Body of pancreas (tissue), 4 donors: ENCODE measurements around the gene SLC25A36. TPM values are rescaled to one million over a fixed set of nuclear protein-coding genes. Genes with fewer than 3 reads are reported as not detected.

ENCODE experiments used
- ATAC-seq: fragments of 150-250 bp; one replicate; pipeline ENCODE4 v1.9.1; 2016
- DNase-seq, 4 donors: peaks; one replicate each; pipeline ENCODE4 v3.0.0-alpha.2; 2019
- H3K27ac ChIP-seq, 4 donors: fragments of 200-600 bp; sonication (generic); 1 replicate in 3 of 4; 2 replicates in 1 of 4; pipeline versions ENCODE4 v1.5.1 to v1.6.1; 2016 to 2019; ENCODE audit warnings: mild to moderate bottlenecking in 1 of 4, mixed read lengths in 1 of 4, moderate library complexity in 1 of 4
- H3K27me3 ChIP-seq, 2 donors: fragments of 200-600 bp; sonication (generic); one replicate each; pipeline ENCODE4 v1.6.0; 2016; ENCODE audit warnings: mild to moderate bottlenecking in 1 of 2
- H3K36me3 ChIP-seq, 2 donors: fragments of 200-600 bp; sonication (generic); replicated peaks in 1 of 2; 2 replicates each; pipeline ENCODE4 v1.5.1; 2016; ENCODE audit warnings: low read depth in 2 of 2; ENCODE audit not compliant: insufficient read depth in 1 of 2
- H3K4me1 ChIP-seq: fragments of 200-600 bp; sonication (generic); one replicate; pipeline ENCODE4 v1.6.0; 2016
- H3K4me3 ChIP-seq, 2 donors: fragments of 200-600 bp; sonication (generic); 1 replicate in 1 of 2; 2 replicates in 1 of 2; pipeline ENCODE4 v1.5.1; 2016 to 2019
- H3K9me3 ChIP-seq, 3 donors: fragments of 200-600 bp; sonication (generic); 1 replicate in 2 of 3; 2 replicates in 1 of 3; pipeline ENCODE4 v1.5.1; 2016
- POLR2A ChIP-seq, 3 donors: fragments of 450-650 bp; IDR thresholded peaks; one replicate each; pipeline ENCODE4 v1.6.1; 2016; ENCODE audit warnings: antibody characterized with exemption in 3 of 3, mild to moderate bottlenecking in 2 of 3
- WGBS, 2 donors: methylation state at CpG; one replicate each; pipeline ENCODE4 v1.1.5; 2017; 5-methylcytosine and 5-hydroxymethylcytosine counted together
- intact Hi-C: fragments of 100-400 bp; cut with DNase I; formaldehyde crosslinking; loops from one replicate; pipeline ENCODE4 v1.15.1; 2023
- total RNA-seq, 2 donors: library from RNA; depleted of rRNA; stranded (reverse); fragments of >200 nt; gene quantifications; one replicate each; pipeline ENCODE4 v1.1.0, GENCODE V29; 2016
- TF ChIP-seq, protein P1 (sequence below), 7 experiments: fragments of 450-650 bp in 4 of 7; fragments of 200-600 bp in 3 of 7; sonication (generic) in 3 of 7; IDR thresholded peaks; one replicate each; pipeline ENCODE4 v1.5.1; 2016 to 2019; ENCODE audit warnings: antibody characterized with exemption in 7 of 7

Gene SLC25A36
- total RNA-seq, 2 donors from 2014 or later = 84.0 to 111 TPM

DNA sequence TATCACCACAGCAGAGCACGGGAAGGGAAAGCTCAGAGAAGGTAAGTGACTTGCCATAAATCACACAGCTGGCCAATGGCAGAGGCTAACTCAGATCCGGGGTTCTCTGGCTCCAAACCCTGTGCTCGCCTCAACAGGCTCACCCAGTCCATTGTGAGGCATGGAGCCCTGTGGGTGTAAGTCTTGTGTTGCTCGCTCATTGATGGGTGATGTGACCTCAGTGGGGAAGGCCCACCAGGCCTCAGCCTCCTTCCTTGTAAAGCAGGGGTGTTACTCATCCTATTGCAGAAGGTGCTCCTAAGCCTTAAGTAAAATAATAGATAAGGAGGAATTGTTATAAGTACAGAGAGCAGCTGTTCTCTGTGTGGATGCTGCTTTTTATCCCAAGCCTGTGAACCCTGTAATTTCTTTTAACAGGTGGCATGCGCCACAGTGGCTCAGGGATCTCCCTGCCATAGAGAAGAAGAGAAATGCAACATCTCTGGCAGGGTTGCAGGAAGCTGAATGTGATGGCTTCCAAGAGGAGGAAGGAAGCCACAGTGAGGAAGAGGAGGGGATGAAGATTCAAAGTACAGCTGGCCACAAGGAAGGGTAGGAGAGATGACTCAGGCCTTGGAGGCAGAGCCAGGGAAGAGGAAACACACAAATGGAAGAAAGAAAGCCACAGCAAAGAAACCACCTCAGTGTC is 78.7 kb downstream of the SLC25A36 start:
- H3K27ac ChIP-seq = no peak overlapping the region
- H3K9me3 ChIP-seq = no peaks in the 10 kb centered on the region
- intact Hi-C loops = no loop called here
- H3K4me3 ChIP-seq = no peak overlapping the region
- H3K4me1 ChIP-seq = no peaks in the 10 kb centered on the region
- DNase-seq = no peak
- no peak for ATAC-seq
- no peaks in the 10 kb centered on the region for H3K36me3 ChIP-seq
- no peak for TF ChIP-seq POLR2A (IDR thresholded peaks at IDR 0.05)
- TF ChIP-seq, protein P1, sequence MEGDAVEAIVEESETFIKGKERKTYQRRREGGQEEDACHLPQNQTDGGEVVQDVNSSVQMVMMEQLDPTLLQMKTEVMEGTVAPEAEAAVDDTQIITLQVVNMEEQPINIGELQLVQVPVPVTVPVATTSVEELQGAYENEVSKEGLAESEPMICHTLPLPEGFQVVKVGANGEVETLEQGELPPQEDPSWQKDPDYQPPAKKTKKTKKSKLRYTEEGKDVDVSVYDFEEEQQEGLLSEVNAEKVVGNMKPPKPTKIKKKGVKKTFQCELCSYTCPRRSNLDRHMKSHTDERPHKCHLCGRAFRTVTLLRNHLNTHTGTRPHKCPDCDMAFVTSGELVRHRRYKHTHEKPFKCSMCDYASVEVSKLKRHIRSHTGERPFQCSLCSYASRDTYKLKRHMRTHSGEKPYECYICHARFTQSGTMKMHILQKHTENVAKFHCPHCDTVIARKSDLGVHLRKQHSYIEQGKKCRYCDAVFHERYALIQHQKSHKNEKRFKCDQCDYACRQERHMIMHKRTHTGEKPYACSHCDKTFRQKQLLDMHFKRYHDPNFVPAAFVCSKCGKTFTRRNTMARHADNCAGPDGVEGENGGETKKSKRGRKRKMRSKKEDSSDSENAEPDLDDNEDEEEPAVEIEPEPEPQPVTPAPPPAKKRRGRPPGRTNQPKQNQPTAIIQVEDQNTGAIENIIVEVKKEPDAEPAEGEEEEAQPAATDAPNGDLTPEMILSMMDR (IDR thresholded peaks at IDR 0.05) = no peak
- no peaks in the 10 kb centered on the region for H3K27me3 ChIP-seq
- 85 to 87% methylated on average over 2 to 5 of the region's 5 CpGs for WGBS, 2 donors

DNA sequence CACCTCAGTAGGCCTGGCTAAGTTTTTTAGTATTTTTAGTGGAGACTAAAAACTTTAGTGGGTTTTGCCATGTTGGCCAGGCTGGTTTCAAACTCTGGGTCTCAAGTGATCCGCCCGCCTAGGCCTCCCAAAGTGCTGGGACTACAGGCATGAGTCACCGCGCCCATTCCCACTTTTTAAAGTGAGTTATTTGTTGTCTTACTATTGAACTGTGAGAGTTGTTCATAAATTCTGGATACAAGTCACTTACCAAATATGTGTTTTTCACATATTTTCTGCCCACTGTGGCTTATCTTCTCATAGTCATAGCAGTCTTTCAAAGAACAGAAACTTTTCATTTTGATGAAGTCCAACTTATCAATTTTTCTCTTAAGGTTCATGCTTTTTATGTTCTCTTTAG is 79.6 kb downstream of the SLC25A36 start:
- H3K4me3 ChIP-seq = no peak overlapping the region
- no peaks in the 10 kb centered on the region for H3K36me3 ChIP-seq
- no peak overlapping the region for H3K27ac ChIP-seq
- no peaks in the 10 kb centered on the region for H3K4me1 ChIP-seq
- intact Hi-C loops = no loop called here
- no peaks in the 10 kb centered on the region for H3K27me3 ChIP-seq
- DNase-seq = no peak
- no peaks in the 10 kb centered on the region for H3K9me3 ChIP-seq
- no peak for TF ChIP-seq POLR2A (IDR thresholded peaks at IDR 0.05)
- TF ChIP-seq, protein P1 (IDR thresholded peaks at IDR 0.05) = no peak
- no peak for ATAC-seq
- WGBS, 2 donors = 94 to 95% methylated on average over 4 of the region's 4 CpGs

Other genes with a start within 250 kb of the SLC25A36 start
- gene SPSB4, start 109.5 kb downstream of the SLC25A36 start, total RNA-seq = 10 to 100 TPM; 18.2 to 48.1 TPM